IMR-90 (cell line): ENCODE measurements around the gene BRCC3. TPM values are rescaled to one million over a fixed set of nuclear protein-coding genes. Genes with fewer than 3 reads are reported as not detected.

Experiments used
- ATAC-seq: fragments of 200-7000 bp; cut with Tn5 transposase; 2 replicates; pipeline ENCODE4 v1.9.1; 2020; ENCODE audit warnings: low read depth, mild to moderate bottlenecking, moderate library complexity
- BruUV-seq: library from RNA; stranded (reverse); fragments of 400-500 nt; replicated peaks from 2 replicates; lab custom pipeline; 2021; lab: Mats Ljungman, UMichigan
- CTCF ChIA-PET: fragments of 300-600 bp; formaldehyde crosslinking; extraction: SDS; loops from one replicate; lab custom pipeline; 2021; ENCODE audit warnings: antibody characterized with exemption; lab: Yijun Ruan, JAX
- POLR2A ChIA-PET: fragments of 300-600 bp; sonication (Branson Sonifier 250); formaldehyde crosslinking; loops from one replicate; lab custom pipeline; 2022; ENCODE audit warnings: antibody characterized with exemption; ENCODE audit not compliant: unreplicated experiment; lab: Charles Lee
- DNase-seq: peaks from one replicate; pipeline ENCODE4 v3.0.0; 2013
- H2AFZ ChIP-seq: replicated peaks from 2 replicates; pipeline ENCODE3; 2013; ENCODE audit warnings: low read length, mild to moderate bottlenecking; ENCODE audit not compliant: poor library complexity
- H2AK5ac ChIP-seq: 2 replicates; pipeline ENCODE4 v1.6.1; 2013; ENCODE audit warnings: low read depth, low read length, inconsistent platforms
- H2AK9ac ChIP-seq: replicated peaks from 2 replicates; pipeline ENCODE3; 2013; ENCODE audit warnings: mild to moderate bottlenecking, low read depth, low read length, moderate library complexity; ENCODE audit not compliant: poor library complexity
- H2BK120ac ChIP-seq: 2 replicates; pipeline ENCODE4 v1.6.1; 2013; ENCODE audit warnings: low read depth, low read length, inconsistent platforms
- H2BK15ac ChIP-seq: 3 replicates; pipeline ENCODE4 v1.6.1; 2013; ENCODE audit warnings: low read depth, low read length, inconsistent platforms
- H2BK20ac ChIP-seq: 2 replicates; pipeline ENCODE4 v1.6.1; 2013; ENCODE audit warnings: low read depth, mild to moderate bottlenecking, inconsistent platforms, low read length, moderate library complexity
- H2BK5ac ChIP-seq: 2 replicates; pipeline ENCODE4 v1.6.1; 2013; ENCODE audit warnings: mild to moderate bottlenecking, low read depth, low read length, inconsistent platforms; ENCODE audit not compliant: poor library complexity, severe bottlenecking
- H3K14ac ChIP-seq: replicated peaks from 2 replicates; pipeline ENCODE4 v1.6.1; 2013; ENCODE audit warnings: low read depth, low read length, inconsistent platforms
- H3K18ac ChIP-seq: 2 replicates; pipeline ENCODE4 v1.6.1; 2013; ENCODE audit warnings: low read depth, low read length, control low read depth
- H3K23ac ChIP-seq: 2 replicates; pipeline ENCODE4 v1.6.1; 2013; ENCODE audit warnings: low read depth, low read length, inconsistent platforms
- H3K27ac ChIP-seq: 2 replicates; pipeline ENCODE4 v1.5.1; 2013; ENCODE audit warnings: mild to moderate bottlenecking, control low read depth, low read length; ENCODE audit not compliant: insufficient read depth
- H3K27me3 ChIP-seq: 2 replicates; pipeline ENCODE4 v1.6.1; 2013; ENCODE audit warnings: low read length; ENCODE audit not compliant: control insufficient read depth, insufficient read depth
- H3K36me3 ChIP-seq: 2 replicates; pipeline ENCODE4 v1.6.1; 2013; ENCODE audit warnings: low read length, mixed read lengths; ENCODE audit not compliant: control insufficient read depth, insufficient read depth
- H3K4ac ChIP-seq: 2 replicates; pipeline ENCODE4 v1.6.1; 2013; ENCODE audit warnings: low read depth, low read length, inconsistent platforms
- H3K4me1 ChIP-seq: 2 replicates; pipeline ENCODE4 v1.6.1; 2013; ENCODE audit warnings: low read length, mixed read lengths; ENCODE audit not compliant: control insufficient read depth, insufficient read depth
- H3K4me2 ChIP-seq: 2 replicates; pipeline ENCODE4 v1.6.1; 2013; ENCODE audit warnings: low read depth, mild to moderate bottlenecking, control low read depth, low read length, moderate library complexity
- H3K4me3 ChIP-seq: 2 replicates; pipeline ENCODE4 v1.5.1; 2013; ENCODE audit warnings: low read depth, mild to moderate bottlenecking, control low read depth, low read length, moderate library complexity; ENCODE audit not compliant: insufficient read depth
- H3K56ac ChIP-seq: 2 replicates; pipeline ENCODE4 v1.6.1; 2013; ENCODE audit warnings: low read length, inconsistent platforms; ENCODE audit not compliant: insufficient read depth; ENCODE audit errors: extremely low read depth
- H3K79me1 ChIP-seq, 2 experiments: 2 replicates each; pipeline ENCODE4 v1.6.1; 2013; ENCODE audit warnings: low read length in 2 of 2, inconsistent platforms in 1 of 2, low read depth in 1 of 2
- H3K9ac ChIP-seq: 2 replicates; pipeline ENCODE4 v1.6.1; 2013; ENCODE audit warnings: low read depth, low read length, control low read depth
- H3K9me1 ChIP-seq: 2 replicates; pipeline ENCODE4 v1.6.1; 2013; ENCODE audit warnings: low read length, inconsistent platforms; ENCODE audit not compliant: insufficient read depth
- H3K9me3 ChIP-seq: 2 replicates; pipeline ENCODE4 v1.6.1; 2013; ENCODE audit warnings: low read length; ENCODE audit not compliant: control insufficient read depth, insufficient read depth
- H4K20me1 ChIP-seq: 2 replicates; pipeline ENCODE4 v1.6.1; 2013; ENCODE audit warnings: low read length, inconsistent platforms; ENCODE audit not compliant: insufficient read depth
- H4K5ac ChIP-seq: 2 replicates; pipeline ENCODE4 v1.6.1; 2013; ENCODE audit warnings: mild to moderate bottlenecking, low read depth, low read length, control low read depth
- H4K8ac ChIP-seq, 2 experiments: 2 replicates each; pipeline ENCODE4 v1.6.1; 2013; ENCODE audit warnings: low read depth in 2 of 2, low read length in 2 of 2, control low read depth in 1 of 2, inconsistent platforms in 1 of 2
- H4K91ac ChIP-seq: 2 replicates; pipeline ENCODE4 v1.6.1; 2013; ENCODE audit warnings: low read depth, low read length, inconsistent platforms; ENCODE audit not compliant: insufficient read depth
- BHLHE40 ChIP-seq: fragments of 150-350 bp; IDR thresholded peaks from 2 replicates; pipeline ENCODE4 v1.6.1; 2016; ENCODE audit warnings: mild to moderate bottlenecking, low read depth, low read length
- CHD1 ChIP-seq: IDR thresholded peaks from 2 replicates; pipeline ENCODE4 v1.6.1; 2012; ENCODE audit warnings: low read depth, low read length, improper control_type of control experiment
- FOS ChIP-seq: fragments of 150-350 bp; IDR thresholded peaks from 2 replicates; pipeline ENCODE4 v1.6.1; 2016; ENCODE audit warnings: low read depth, low read length
- MAFK ChIP-seq: IDR thresholded peaks from 2 replicates; pipeline ENCODE4 v1.6.1; 2012; ENCODE audit warnings: low read depth, low read length, improper control_type of control experiment
- NFE2L2 ChIP-seq: fragments of 150-350 bp; IDR thresholded peaks from 2 replicates; pipeline ENCODE4 v1.6.1; 2016; ENCODE audit warnings: low read depth, mild to moderate bottlenecking, low read length
- RAD21 ChIP-seq: IDR thresholded peaks from 2 replicates; pipeline ENCODE4 v1.6.1; 2012; ENCODE audit warnings: low read length, improper control_type of control experiment
- RFX5 ChIP-seq: IDR thresholded peaks from 2 replicates; pipeline ENCODE4 v1.8.0; 2012; ENCODE audit warnings: low read depth, mild to moderate bottlenecking, low read length, moderate library complexity
- WGBS, 2 experiments: methylation state at CpG; one replicate each; pipeline versions ENCODE4 v1.1.5 to v1.1.7; 2013; ENCODE audit warnings: missing lambda C conversion rate in 2 of 2; ENCODE audit not compliant: insufficient read length in 1 of 2; ENCODE audit errors: extremely low coverage in 2 of 2; 5-methylcytosine and 5-hydroxymethylcytosine counted together
- dilution Hi-C: fragments of 300-500 bp; cut with HindIII; formaldehyde crosslinking; loops from one replicate; pipeline ENCODE4 v1.14.3; 2018; ENCODE audit warnings: low sequenced_read_pairs; ENCODE audit not compliant: unreplicated experiment
- in situ Hi-C: fragments of 300-500 bp; cut with MboI; formaldehyde crosslinking; loops from 3 replicates; pipeline ENCODE4 v1.14.3; 2019; ENCODE audit warnings: low sequenced_read_pairs, inconsistent platforms, mixed read lengths
- intact Hi-C: fragments of 100-400 bp; cut with micrococcal nuclease; formaldehyde crosslinking; loops from 2 replicates; pipeline ENCODE4 v1.10.0; 2022
- polyA plus RNA-seq, 3 experiments: library from polyadenylated mRNA; depleted of rRNA; stranded (reverse); fragments of >200 nt; gene quantifications; 2 replicates each; pipeline ENCODE4 v1.2.3, GENCODE V29; 2012; ENCODE audit warnings: low replicate concordance in 1 of 3
- total RNA-seq: library from RNA; depleted of rRNA; stranded (reverse); fragments of >200 nt; gene quantifications from 2 replicates; pipeline ENCODE4 v1.2.3, GENCODE V29; 2012
- TF ChIP-seq, protein P1 (sequence below): fragments of 150-350 bp; IDR thresholded peaks from 2 replicates; pipeline ENCODE4 v1.6.1; 2017; ENCODE audit warnings: mild to moderate bottlenecking, antibody characterized with exemption, low read length, low read depth

BRCC3 gene
- total and polyA plus RNA-seq, 2 of the 4 experiments (the other 2 are of a cell fraction) = 14.4 to 24.7 TPM

DNA sequence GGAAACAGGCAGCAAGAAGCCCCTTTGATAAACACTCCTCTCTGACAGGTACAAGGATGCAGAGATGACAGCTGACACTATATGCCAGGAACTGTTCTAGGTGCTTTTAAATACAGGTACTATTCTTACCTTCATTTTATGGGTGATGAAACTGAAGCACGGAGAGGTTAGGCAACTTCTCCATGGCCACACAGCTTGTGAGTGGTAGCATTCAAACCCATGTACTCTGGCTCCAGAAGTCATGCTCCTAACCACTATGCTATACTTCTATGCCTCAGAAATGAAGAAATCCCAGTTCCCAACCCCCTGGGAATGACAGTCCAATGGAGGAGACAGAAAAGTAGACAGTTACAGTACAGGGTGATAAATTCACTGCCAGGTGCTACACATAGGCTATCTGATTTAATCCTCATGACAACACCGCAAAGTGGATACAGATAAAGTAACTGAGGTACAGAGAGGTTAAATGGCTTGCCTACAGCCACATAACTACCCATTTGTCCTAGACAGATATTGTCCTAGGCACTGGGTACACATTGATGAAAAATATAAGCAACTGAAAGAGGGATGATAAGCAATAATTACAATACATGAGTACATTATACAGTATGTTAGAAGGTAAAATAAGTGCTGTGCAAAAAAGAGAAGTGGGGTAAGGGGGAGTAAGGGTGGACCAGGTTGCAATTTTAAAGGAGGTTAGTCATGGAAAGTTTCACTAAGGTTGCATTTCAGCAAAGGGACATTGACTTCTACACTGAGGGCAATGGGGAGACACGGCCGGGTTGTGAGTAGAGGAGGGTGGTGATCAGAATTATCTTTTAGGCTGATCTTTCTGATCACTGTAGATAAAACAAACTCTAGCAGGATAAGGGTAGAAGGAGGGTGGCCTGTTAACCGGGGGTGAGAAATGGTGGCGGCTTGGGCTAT is 47.1 kb upstream of the BRCC3 start:
- H3K36me3 ChIP-seq = no peaks in the 10 kb centered on the region
- no peak overlapping the region for H3K18ac ChIP-seq
- ChIA-PET POLR2A (interaction anchor here (0.6 kb wide), 1 partner anchor 238 kb away, joined by 4 read pairs; no protein-coding TSS in a partner anchor), CTCF (no interaction called here)
- no peak overlapping the region for H2BK5ac ChIP-seq
- DNase-seq (no peak), ATAC-seq (no peak)
- no peak overlapping the region for H2BK120ac ChIP-seq
- TF ChIP-seq RAD21 (no peak), BHLHE40 (no peak), FOS (no peak), RFX5 (no peak), MAFK (no peak), CHD1 (no peak), NFE2L2 (no peak)
- TF ChIP-seq, protein P1, sequence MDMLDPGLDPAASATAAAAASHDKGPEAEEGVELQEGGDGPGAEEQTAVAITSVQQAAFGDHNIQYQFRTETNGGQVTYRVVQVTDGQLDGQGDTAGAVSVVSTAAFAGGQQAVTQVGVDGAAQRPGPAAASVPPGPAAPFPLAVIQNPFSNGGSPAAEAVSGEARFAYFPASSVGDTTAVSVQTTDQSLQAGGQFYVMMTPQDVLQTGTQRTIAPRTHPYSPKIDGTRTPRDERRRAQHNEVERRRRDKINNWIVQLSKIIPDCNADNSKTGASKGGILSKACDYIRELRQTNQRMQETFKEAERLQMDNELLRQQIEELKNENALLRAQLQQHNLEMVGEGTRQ = no peak
- BruUV-seq = no TSS peak
- H2BK15ac ChIP-seq = no peak overlapping the region
- H4K20me1 ChIP-seq = no peaks in the 10 kb centered on the region
- in situ Hi-C loops = no loop called here
- H2AK9ac ChIP-seq = no peak overlapping the region
- H3K9me3 ChIP-seq = no peaks in the 10 kb centered on the region
- H3K56ac ChIP-seq = no peak overlapping the region
- no peak overlapping the region for H4K8ac ChIP-seq
- no peak overlapping the region for H3K23ac ChIP-seq
- H3K9me1 ChIP-seq = no peaks in the 10 kb centered on the region
- H3K4ac ChIP-seq = no peak overlapping the region
- no peak overlapping the region for H3K27ac ChIP-seq
- H3K27me3 ChIP-seq = no peaks in the 10 kb centered on the region; the same call in 1 of the 2 replicates
- no peak overlapping the region for H3K14ac ChIP-seq
- no peak overlapping the region for H3K9ac ChIP-seq
- no peak overlapping the region for H2AK5ac ChIP-seq
- H4K5ac ChIP-seq = no peak overlapping the region
- no peak overlapping the region for H3K4me3 ChIP-seq
- no CpG with 5 or more reads among the region's 6 CpGs for WGBS, 2 experiments
- dilution Hi-C loops = no loop called here
- H4K91ac ChIP-seq = no peak overlapping the region
- no peak overlapping the region for H2BK20ac ChIP-seq
- no peaks in the 10 kb centered on the region for H3K4me1 ChIP-seq
- H3K79me1 ChIP-seq = peaks cover 0 to 3% of the 10 kb centered on the region in 2 experiments; a peak in 1 of 4 replicates
- no peak overlapping the region for H3K4me2 ChIP-seq
- H2AFZ ChIP-seq = no peak overlapping the region
- intact Hi-C loops = no loop called here
